HL-60 (cell line): Measurements from ENCODE around the gene SHISA4.
"Not testable (repeated sequence)": the region's sequence is repeated elsewhere in the genome, so short reads cannot be mapped to it uniquely, and the experiment has no call there.

Experiments
- DNase-seq, 2 experiments: peaks; one replicate each; pipeline ENCODE4 v3.0.0-alpha.2; 2010 to 2020; ENCODE audit warnings: low read depth in 1 of 2, low spot score in 1 of 2
- H3K27ac ChIP-seq: fragments of 250-450 bp; sonication (Bioruptor Pico); replicated peaks from 2 replicates; pipeline ENCODE4 v1.5.1; 2020; ENCODE audit warnings: mild to moderate bottlenecking, moderate library complexity
- H3K27me3 ChIP-seq: fragments of 250-450 bp; sonication (Bioruptor Pico); 2 replicates; pipeline ENCODE4 v1.5.1; 2021; ENCODE audit warnings: mild to moderate bottlenecking, moderate library complexity; ENCODE audit not compliant: insufficient read depth, poor library complexity, severe bottlenecking
- H3K4me3 ChIP-seq: replicated peaks from 2 replicates; pipeline ENCODE4 v1.5.1; 2011; ENCODE audit warnings: mild to moderate bottlenecking, control low read depth, low read length; ENCODE audit not compliant: insufficient read depth
- CTCF ChIP-seq: IDR thresholded peaks from one replicate; pipeline ENCODE4 v1.5.1; 2011; ENCODE audit warnings: low read length, control low read depth, inconsistent platforms; ENCODE audit not compliant: insufficient read depth
- GABPA ChIP-seq: IDR thresholded peaks from 2 replicates; pipeline ENCODE4 v1.6.1; 2012; ENCODE audit warnings: low read depth
- POLR2AphosphoS5 ChIP-seq: IDR thresholded peaks from 2 replicates; pipeline ENCODE4 v1.6.1; 2012; ENCODE audit warnings: low read depth
- REST ChIP-seq: IDR thresholded peaks from 2 replicates; pipeline ENCODE4 v1.6.1; 2012; ENCODE audit warnings: low read depth; ENCODE audit not compliant: insufficient replicate concordance
- SPI1 ChIP-seq: IDR thresholded peaks from 2 replicates; pipeline ENCODE4 v1.6.1; 2012; ENCODE audit warnings: low read depth, mild to moderate bottlenecking, borderline replicate concordance

Gene SHISA4

GRCh38 chr1:201851949-201852348, 36.7 kb upstream of the SHISA4 start:
- TF ChIP-seq GABPA, result no peak
- Histone ChIP-seq H3K4me3 (no peak overlapping the region), H3K27ac (no peak overlapping the region), H3K27me3 (no peaks in the 10 kb centered on the region)
- no peak for DNase-seq

GRCh38 chr1:201856722-201857121, 32.0 kb upstream of the SHISA4 start:
- H3K4me3 ChIP-seq, H3K27ac ChIP-seq, H3K27me3 ChIP-seq, DNase-seq: not testable (repeated sequence)

- no peak overlapping the region for H3K4me3 ChIP-seq
- H3K27me3 ChIP-seq, result no peaks in the 10 kb centered on the region
- no peak overlapping the region for H3K27ac ChIP-seq
- no peak for DNase-seq
- no peak for TF ChIP-seq CTCF
- TF ChIP-seq GABPA, result no peak
- TF ChIP-seq SPI1, result no peak
- TF ChIP-seq REST, result no peak
- no peak for TF ChIP-seq POLR2AphosphoS5
Measured at GRCh38 chr1:201859424-201859823, 29.3 kb upstream of the SHISA4 start.

- no peak for DNase-seq
Measured at GRCh38 chr1:201861448-201861847, 27.2 kb upstream of the SHISA4 start.

More at GRCh38 chr1:201861448-201861847, 27.2 kb upstream of the SHISA4 start:
- no peak overlapping the region for H3K27ac ChIP-seq
- TF ChIP-seq SPI1 (no peak), GABPA (no peak), CTCF (no peak), REST (no peak), POLR2AphosphoS5 (no peak)
- H3K4me3 ChIP-seq, result no peak overlapping the region
- no peaks in the 10 kb centered on the region for H3K27me3 ChIP-seq
